ENCODE data around the gene CYSLTR1.
"Not testable (repeated sequence)": the region's sequence is repeated elsewhere in the genome, so short reads cannot be mapped to it uniquely, and the experiment has no call there.

The CYSLTR1 gene

GRCh38 chrX:78327370-78328086 is at the start of gene CYSLTR1:
CYSLTR1 (minus strand) TSS chrX:78327611; CDS start chrX:78273746, 53,865 bp downstream.
- DNase-seq (ENCODE audit: low spot score): no peak

- DNase-seq (ENCODE audit: low spot score): no peak
These were observed 49.8 kb upstream of the CYSLTR1 start for GRCh38 chrX:78377186-78377585.

- DNase-seq (ENCODE audit: low spot score): no peak
These were observed 48.5 kb upstream of the CYSLTR1 start for GRCh38 chrX:78375894-78376293.

GRCh38 chrX:78366576-78366975 is 39.2 kb upstream of the CYSLTR1 start:
- DNase-seq (ENCODE audit: low spot score): no peak

- DNase-seq (ENCODE audit: low spot score): no peak
These were observed 30.1 kb upstream of the CYSLTR1 start for GRCh38 chrX:78357342-78358055.

- DNase-seq (ENCODE audit: low spot score): no peak
These were observed 6.1 kb upstream of the CYSLTR1 start for GRCh38 chrX:78333521-78333920.

- DNase-seq (ENCODE audit: low spot score): no peak
These were observed 4.3 kb upstream of the CYSLTR1 start for GRCh38 chrX:78331708-78332107.

- DNase-seq (ENCODE audit: low spot score): no peak
These were observed 3.1 kb upstream of the CYSLTR1 start for GRCh38 chrX:78330540-78330939.

GRCh38 chrX:78330068-78330467 is 2.7 kb upstream of the CYSLTR1 start:
- DNase-seq (ENCODE audit: low spot score): no peak

GRCh38 chrX:78329486-78329885 is 2.1 kb upstream of the CYSLTR1 start:
- DNase-seq (ENCODE audit: low spot score): no peak

- no peak for DNase-seq (ENCODE audit: low spot score)
These were observed 1.0 kb downstream of the CYSLTR1 start for GRCh38 chrX:78326401-78326800.

GRCh38 chrX:78322863-78323262 is 4.5 kb downstream of the CYSLTR1 start:
- DNase-seq (ENCODE audit: low spot score): no peak

- DNase-seq (ENCODE audit: low spot score): no peak
These were observed 5.6 kb downstream of the CYSLTR1 start for GRCh38 chrX:78321809-78322208.

- DNase-seq (ENCODE audit: low spot score): no peak
These were observed 11.1 kb downstream of the CYSLTR1 start for GRCh38 chrX:78316265-78316664.

- no peak for DNase-seq (ENCODE audit: low spot score)
These were observed 11.7 kb downstream of the CYSLTR1 start for GRCh38 chrX:78315745-78316144.

GRCh38 chrX:78314561-78314960 is 12.8 kb downstream of the CYSLTR1 start:
- DNase-seq (ENCODE audit: low spot score): no peak

GRCh38 chrX:78313526-78313925 is 13.9 kb downstream of the CYSLTR1 start:
- DNase-seq (ENCODE audit: low spot score): no peak

- DNase-seq (ENCODE audit: low spot score): no peak
These were observed 19.7 kb downstream of the CYSLTR1 start for GRCh38 chrX:78307665-78308064.

- no peak for DNase-seq (ENCODE audit: low spot score)
These were observed 24.3 kb downstream of the CYSLTR1 start for GRCh38 chrX:78303086-78303485.

- not testable (repeated sequence) for DNase-seq (ENCODE audit: low spot score)
These were observed 26.5 kb downstream of the CYSLTR1 start for GRCh38 chrX:78300933-78301332.

GRCh38 chrX:78283511-78283910 is 43.9 kb downstream of the CYSLTR1 start:
- no peak for DNase-seq (ENCODE audit: low spot score)

- no peak for DNase-seq (ENCODE audit: low spot score)
These were observed 90.3 kb downstream of the CYSLTR1 start for GRCh38 chrX:78237127-78237526.

GRCh38 chrX:78226047-78226446 is 101.4 kb downstream of the CYSLTR1 start:
- not testable (repeated sequence) for DNase-seq (ENCODE audit: low spot score)

Measured in hematopoietic multipotent progenitor cell treated with erythropoietin and hydrocortisone succinate and interleukin-3 and kit ligand, for 15 days (in vitro differentiated cells).